ENCODE data around the gene SKAP2.

DNA sequence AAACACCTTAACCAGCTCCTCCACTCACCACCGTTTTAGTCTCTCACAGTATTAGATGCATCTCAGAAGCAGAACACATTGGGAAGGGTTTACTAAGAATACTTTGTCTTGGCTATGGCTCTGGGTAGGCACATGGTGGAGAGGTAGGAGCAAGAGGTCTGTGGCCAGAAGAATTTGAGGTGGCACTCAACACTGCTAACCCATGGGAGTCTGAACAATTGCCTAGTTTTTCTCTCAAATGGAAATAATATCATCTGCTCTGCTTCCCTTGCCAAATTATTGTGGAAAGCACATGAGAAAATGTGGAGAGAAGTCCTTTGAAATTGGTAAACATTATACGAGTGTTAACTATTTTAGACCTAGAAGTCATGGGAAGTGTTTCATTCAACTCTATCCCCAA lies 214.3 kb downstream of the SKAP2 start:
- TF ChIP-seq, protein P1, sequence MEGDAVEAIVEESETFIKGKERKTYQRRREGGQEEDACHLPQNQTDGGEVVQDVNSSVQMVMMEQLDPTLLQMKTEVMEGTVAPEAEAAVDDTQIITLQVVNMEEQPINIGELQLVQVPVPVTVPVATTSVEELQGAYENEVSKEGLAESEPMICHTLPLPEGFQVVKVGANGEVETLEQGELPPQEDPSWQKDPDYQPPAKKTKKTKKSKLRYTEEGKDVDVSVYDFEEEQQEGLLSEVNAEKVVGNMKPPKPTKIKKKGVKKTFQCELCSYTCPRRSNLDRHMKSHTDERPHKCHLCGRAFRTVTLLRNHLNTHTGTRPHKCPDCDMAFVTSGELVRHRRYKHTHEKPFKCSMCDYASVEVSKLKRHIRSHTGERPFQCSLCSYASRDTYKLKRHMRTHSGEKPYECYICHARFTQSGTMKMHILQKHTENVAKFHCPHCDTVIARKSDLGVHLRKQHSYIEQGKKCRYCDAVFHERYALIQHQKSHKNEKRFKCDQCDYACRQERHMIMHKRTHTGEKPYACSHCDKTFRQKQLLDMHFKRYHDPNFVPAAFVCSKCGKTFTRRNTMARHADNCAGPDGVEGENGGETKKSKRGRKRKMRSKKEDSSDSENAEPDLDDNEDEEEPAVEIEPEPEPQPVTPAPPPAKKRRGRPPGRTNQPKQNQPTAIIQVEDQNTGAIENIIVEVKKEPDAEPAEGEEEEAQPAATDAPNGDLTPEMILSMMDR (conservative IDR thresholded peaks at IDR 0.05 in 1 of 2, IDR thresholded peaks at IDR 0.05 in 1 of 2; ENCODE audit: low read depth in 1 of 2, low read length in 2 of 2), result no peak
- no peak for TF ChIP-seq EZH2 (IDR thresholded peaks at IDR 0.05; ENCODE audit: low read length, missing control alignments)

All from fibroblast of lung (primary cell).